Measurements from ENCODE around the gene SLC16A10. TPM values are rescaled to one million over a fixed set of nuclear protein-coding genes. Genes with fewer than 3 reads are reported as not detected.
A peak's percentile ranks its signal among the peaks of the same experiment; 100 is the strongest.

Gene SLC16A10
- polyA plus RNA-seq, 1 donor (not counting 4 experiments of a cell fraction or from before 2014, with no cell fraction given) = not detected

DNA sequence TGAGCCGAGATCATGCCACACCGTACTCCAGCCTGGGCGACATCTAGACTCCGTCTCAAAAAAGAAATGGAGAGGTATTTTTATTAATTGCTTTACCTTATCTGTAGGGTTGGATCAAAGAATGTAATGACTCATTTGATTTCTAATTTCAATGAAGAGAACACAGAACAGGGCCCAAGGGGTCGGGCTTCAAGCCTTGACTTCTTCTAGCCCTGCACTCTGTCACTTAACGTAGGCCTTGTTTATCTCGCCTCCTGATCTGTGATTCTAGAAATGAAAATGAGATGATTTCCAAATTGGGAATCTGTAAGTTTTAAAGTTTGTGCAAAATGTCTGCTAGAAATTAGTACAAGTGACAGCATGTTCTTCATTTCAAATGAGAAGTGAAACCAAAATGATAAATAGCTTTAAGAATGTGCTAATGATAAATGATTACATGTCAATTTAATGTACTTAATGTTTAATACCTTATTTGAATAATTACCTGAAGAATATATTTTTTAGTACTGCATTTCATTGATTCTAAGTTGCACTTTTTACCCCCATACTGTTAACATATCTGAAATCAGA is 180.5 kb downstream of the SLC16A10 start:
- TF ChIP-seq EZH2 (IDR thresholded peaks at IDR 0.05; ENCODE audit: low read length) = no peak
- TF ChIP-seq, protein P1, sequence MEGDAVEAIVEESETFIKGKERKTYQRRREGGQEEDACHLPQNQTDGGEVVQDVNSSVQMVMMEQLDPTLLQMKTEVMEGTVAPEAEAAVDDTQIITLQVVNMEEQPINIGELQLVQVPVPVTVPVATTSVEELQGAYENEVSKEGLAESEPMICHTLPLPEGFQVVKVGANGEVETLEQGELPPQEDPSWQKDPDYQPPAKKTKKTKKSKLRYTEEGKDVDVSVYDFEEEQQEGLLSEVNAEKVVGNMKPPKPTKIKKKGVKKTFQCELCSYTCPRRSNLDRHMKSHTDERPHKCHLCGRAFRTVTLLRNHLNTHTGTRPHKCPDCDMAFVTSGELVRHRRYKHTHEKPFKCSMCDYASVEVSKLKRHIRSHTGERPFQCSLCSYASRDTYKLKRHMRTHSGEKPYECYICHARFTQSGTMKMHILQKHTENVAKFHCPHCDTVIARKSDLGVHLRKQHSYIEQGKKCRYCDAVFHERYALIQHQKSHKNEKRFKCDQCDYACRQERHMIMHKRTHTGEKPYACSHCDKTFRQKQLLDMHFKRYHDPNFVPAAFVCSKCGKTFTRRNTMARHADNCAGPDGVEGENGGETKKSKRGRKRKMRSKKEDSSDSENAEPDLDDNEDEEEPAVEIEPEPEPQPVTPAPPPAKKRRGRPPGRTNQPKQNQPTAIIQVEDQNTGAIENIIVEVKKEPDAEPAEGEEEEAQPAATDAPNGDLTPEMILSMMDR (optimal IDR thresholded peaks at IDR 0.05 in 1 of 3, IDR thresholded peaks at IDR 0.05 in 1 of 3, conservative IDR thresholded peaks at IDR 0.05 in 1 of 3; ENCODE audit: extremely low read depth in 1 of 3, insufficient read depth in 2 of 3, low read length in 3 of 3) = no peak
- dilution Hi-C loops (cut with MboI; ENCODE audit: extremely low pct_ligation_motif_present, low sequenced_read_pairs) = no loop called here
- H3K27ac ChIP-seq (ENCODE audit: control insufficient read depth, insufficient read depth, low read length) = peak overlapping the region; percentile 22
- H4K20me1 ChIP-seq (ENCODE audit: control insufficient read depth, extremely low read depth, insufficient read depth, low read length) = no peaks in the 10 kb centered on the region
- H3K4me1 ChIP-seq (ENCODE audit: control insufficient read depth, extremely low read depth, insufficient read depth, low read length) = peaks cover 21% of the 10 kb centered on the region
- peaks cover 29% of the 10 kb centered on the region for H3K79me2 ChIP-seq (ENCODE audit: control insufficient read depth, insufficient read depth, low read length)
- no peak overlapping the region for H3K9ac ChIP-seq (ENCODE audit: control insufficient read depth, extremely low read depth, insufficient read depth, low read length)
- no peaks in the 10 kb centered on the region for H3K9me1 ChIP-seq (ENCODE audit: control insufficient read depth, extremely low read depth, insufficient read depth, low read length)
- FAIRE-seq = no peak
- no peaks in the 10 kb centered on the region for H3K9me3 ChIP-seq (ENCODE audit: control insufficient read depth, low read depth, low read length)
- H3K36me3 ChIP-seq (ENCODE audit: control insufficient read depth in 2 of 2, extremely low read depth in 1 of 2, insufficient read depth in 2 of 2, low read length in 2 of 2) = peaks cover 7 to 16% of the 10 kb centered on the region in 2 experiments
- peak overlapping the region; percentile 75 for H3K4me2 ChIP-seq (ENCODE audit: control insufficient read depth, extremely low read depth, insufficient read depth, low read depth, low read length)
- peak overlapping the region in 2 of 3 experiments; percentile 24 to 51 for H3K4me3 ChIP-seq (ENCODE audit: control insufficient read depth in 2 of 3, extremely low read depth in 1 of 3, insufficient read depth in 2 of 3, low read depth in 1 of 3, low read length in 3 of 3)
- no peak overlapping the region for H2AFZ ChIP-seq (ENCODE audit: control insufficient read depth, low read length)
- no peaks in the 10 kb centered on the region for H3K27me3 ChIP-seq (ENCODE audit: control insufficient read depth, extremely low read depth, insufficient read depth, low read length)
- DNase-seq (ENCODE audit: low read depth, low spot score) = no peak

GRCh38 chr6:111269401-111269970 is 182.2 kb downstream of the SLC16A10 start:
- Histone ChIP-seq H3K4me2 (ENCODE audit: control insufficient read depth, extremely low read depth, insufficient read depth, low read depth, low read length) (no peak overlapping the region), H3K9me3 (ENCODE audit: control insufficient read depth, low read depth, low read length) (no peaks in the 10 kb centered on the region), H3K4me1 (ENCODE audit: control insufficient read depth, extremely low read depth, insufficient read depth, low read length) (peaks cover 13% of the 10 kb centered on the region), H3K36me3 (ENCODE audit: control insufficient read depth in 2 of 2, extremely low read depth in 1 of 2, insufficient read depth in 2 of 2, low read length in 2 of 2) (peaks cover 6 to 16% of the 10 kb centered on the region in 2 experiments), H4K20me1 (ENCODE audit: control insufficient read depth, extremely low read depth, insufficient read depth, low read length) (no peaks in the 10 kb centered on the region), H3K27ac (ENCODE audit: control insufficient read depth, insufficient read depth, low read length) (no peak overlapping the region), H3K9me1 (ENCODE audit: control insufficient read depth, extremely low read depth, insufficient read depth, low read length) (no peaks in the 10 kb centered on the region), H3K27me3 (ENCODE audit: control insufficient read depth, extremely low read depth, insufficient read depth, low read length) (no peaks in the 10 kb centered on the region), H2AFZ (ENCODE audit: control insufficient read depth, low read length) (no peak overlapping the region), H3K79me2 (ENCODE audit: control insufficient read depth, insufficient read depth, low read length) (peaks cover 31% of the 10 kb centered on the region), H3K4me3 (ENCODE audit: control insufficient read depth in 2 of 3, extremely low read depth in 1 of 3, insufficient read depth in 2 of 3, low read depth in 1 of 3, low read length in 3 of 3) (no peak overlapping the region), H3K9ac (ENCODE audit: control insufficient read depth, extremely low read depth, insufficient read depth, low read length) (no peak overlapping the region)
- TF ChIP-seq EZH2 (IDR thresholded peaks at IDR 0.05; ENCODE audit: low read length) = no peak
- TF ChIP-seq, protein P1 (optimal IDR thresholded peaks at IDR 0.05 in 1 of 3, IDR thresholded peaks at IDR 0.05 in 1 of 3, conservative IDR thresholded peaks at IDR 0.05 in 1 of 3; ENCODE audit: extremely low read depth in 1 of 3, insufficient read depth in 2 of 3, low read length in 3 of 3) = no peak
- FAIRE-seq = no peak
- DNase-seq (ENCODE audit: low read depth, low spot score) = no peak
- dilution Hi-C loops (cut with MboI; ENCODE audit: extremely low pct_ligation_motif_present, low sequenced_read_pairs) = no loop called here
